ENCODE measurements around the gene VCL. TPM values are rescaled to one million over a fixed set of nuclear protein-coding genes. Genes with fewer than 3 reads are reported as not detected.
"Not testable (repeated sequence)": the region's sequence is repeated elsewhere in the genome, so short reads cannot be mapped to it uniquely, and the experiment has no call there.

The VCL gene
- total RNA-seq, 2 donors from 2014 or later, result 99.9 to 179 TPM

- no peak for TF ChIP-seq CTCF (IDR thresholded peaks at IDR 0.05)
- no peak for DNase-seq
- no peak overlapping the region for H3K4me3 ChIP-seq
- H3K27ac ChIP-seq, result no peak overlapping the region
- H3K9me3 ChIP-seq, result no peaks in the 10 kb centered on the region
- no peaks in the 10 kb centered on the region for H3K4me1 ChIP-seq
- H3K9ac ChIP-seq (ENCODE audit: low read depth in 2 of 2, low read length in 2 of 2), result no peak overlapping the region
- H3K36me3 ChIP-seq, result no peaks in the 10 kb centered on the region
- intact Hi-C loops (cut with DNase I), result loop anchor here (10.0 kb wide), 1 partner anchor 129 kb away; no protein-coding TSS in a partner anchor
- no peaks in the 10 kb centered on the region for H3K27me3 ChIP-seq
These were observed 42.2 kb upstream of the VCL start for GRCh38 chr10:73955719-73956118.

- Histone ChIP-seq H3K27ac (peak overlapping the region; percentile 61), H3K4me3 (no peak overlapping the region), H3K27me3 (no peaks in the 10 kb centered on the region), H3K36me3 (no peaks in the 10 kb centered on the region), H3K4me1 (no peaks in the 10 kb centered on the region), H3K9ac (ENCODE audit: low read depth in 2 of 2, low read length in 2 of 2) (peak overlapping the region in 1 of 2 donors; percentile 31), H3K9me3 (no peaks in the 10 kb centered on the region)
- DNase-seq, result peak; percentile 24
- no peak for TF ChIP-seq CTCF (IDR thresholded peaks at IDR 0.05)
- intact Hi-C loops (cut with DNase I), result loop anchor here (10.0 kb wide), 1 partner anchor 128 kb away; no protein-coding TSS in a partner anchor
These were observed 41.2 kb upstream of the VCL start for GRCh38 chr10:73956476-73957359.

GRCh38 chr10:73959484-73960243 is 38.3 kb upstream of the VCL start:
- Histone ChIP-seq H3K36me3 (no peaks in the 10 kb centered on the region), H3K27ac (peak overlapping the region; percentile 7), H3K4me1 (no peaks in the 10 kb centered on the region), H3K4me3 (no peak overlapping the region), H3K9ac (ENCODE audit: low read depth in 2 of 2, low read length in 2 of 2) (no peak overlapping the region), H3K9me3 (no peaks in the 10 kb centered on the region), H3K27me3 (no peaks in the 10 kb centered on the region)
- TF ChIP-seq CTCF (IDR thresholded peaks at IDR 0.05), result no peak
- intact Hi-C loops (cut with DNase I), result loop anchor here (10.0 kb wide), 1 partner anchor 125 kb away; no protein-coding TSS in a partner anchor
- DNase-seq, result no peak

GRCh38 chr10:73962386-73962785 is 35.5 kb upstream of the VCL start:
- intact Hi-C loops (cut with DNase I), result no loop called here
- TF ChIP-seq CTCF (IDR thresholded peaks at IDR 0.05), result no peak
- H3K4me3 ChIP-seq, result no peak overlapping the region

GRCh38 chr10:73963533-73963932 is 34.4 kb upstream of the VCL start:
- H3K27ac ChIP-seq; H3K4me3 ChIP-seq; H3K9ac ChIP-seq (ENCODE audit: low read depth in 2 of 2, low read length in 2 of 2); H3K4me1 ChIP-seq; intact Hi-C loops (cut with DNase I); DNase-seq; H3K9me3 ChIP-seq; H3K27me3 ChIP-seq; H3K36me3 ChIP-seq: not testable (repeated sequence)

More at GRCh38 chr10:73962386-73962785, 35.5 kb upstream of the VCL start:
- DNase-seq, result no peak
- Histone ChIP-seq H3K4me1 (no peaks in the 10 kb centered on the region), H3K9ac (ENCODE audit: low read depth in 2 of 2, low read length in 2 of 2) (no peak overlapping the region), H3K9me3 (no peaks in the 10 kb centered on the region), H3K36me3 (no peaks in the 10 kb centered on the region), H3K27ac (no peak overlapping the region), H3K27me3 (no peaks in the 10 kb centered on the region)

All from colonic mucosa (tissue), 4 donors.